ENCODE measurements around the gene MFSD1.

MFSD1 gene

DNA sequence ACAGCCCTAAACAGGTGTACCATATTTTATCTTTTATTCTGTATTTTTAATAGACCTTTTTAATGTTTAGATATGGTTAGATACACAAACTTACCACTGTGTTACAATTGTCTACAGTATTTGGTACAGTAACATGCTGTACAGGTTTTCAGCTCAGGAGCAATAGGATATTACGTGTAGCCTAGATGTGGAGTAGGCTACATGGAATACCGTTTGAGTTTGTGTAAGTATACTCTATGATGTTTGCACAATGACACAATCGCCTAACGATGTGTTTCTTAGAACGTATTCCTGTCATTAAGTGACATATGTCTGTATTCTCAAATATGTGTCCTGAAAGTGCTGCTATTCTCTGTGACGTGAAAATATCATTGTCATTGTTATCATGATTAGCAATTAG, 62.6 kb downstream of the MFSD1 start:
- no peak for DNase-seq (ENCODE audit: low spot score)
- FAIRE-seq = no peak

GRCh38 chr3:158875700-158876099, 73.8 kb downstream of the MFSD1 start:
- FAIRE-seq (no peak), DNase-seq (ENCODE audit: low spot score) (no peak)
